Keratinocyte (primary cell): ENCODE results near the gene TMEM52. TPM values are rescaled to one million over a fixed set of nuclear protein-coding genes. Genes with fewer than 3 reads are reported as not detected.

Source experiments
- DNase-seq: peaks from one replicate; pipeline ENCODE4 v3.0.0-alpha.2; 2011; ENCODE audit warnings: low read depth, missing footprints, low spot score
- FAIRE-seq: peaks from 2 replicates; lab custom pipeline; 2011; peaks lifted over from hg19 to GRCh38; lab: Jason Lieb, UNC
- H2AFZ ChIP-seq: 2 replicates; pipeline ENCODE4 v1.6.0; 2012; ENCODE audit warnings: low read length, control low read depth, inconsistent platforms; ENCODE audit not compliant: control insufficient read depth
- H3K27ac ChIP-seq: 2 replicates; pipeline ENCODE4 v1.5.1; 2011; ENCODE audit warnings: low read length; ENCODE audit not compliant: control insufficient read depth, insufficient read depth
- H3K27me3 ChIP-seq: 3 replicates; pipeline ENCODE4 v1.6.0; 2011; ENCODE audit warnings: low read length; ENCODE audit not compliant: control insufficient read depth, insufficient read depth; ENCODE audit errors: extremely low read depth
- H3K36me3 ChIP-seq, 2 experiments: 2 replicates in 1 of 2; 3 replicates in 1 of 2; pipeline ENCODE4 v1.5.1; 2011; ENCODE audit warnings: low read length in 2 of 2, mild to moderate bottlenecking in 1 of 2; ENCODE audit not compliant: control insufficient read depth in 2 of 2, insufficient read depth in 2 of 2; ENCODE audit errors: extremely low read depth in 1 of 2
- H3K4me1 ChIP-seq: 3 replicates; pipeline ENCODE4 v1.5.1; 2011; ENCODE audit warnings: low read length; ENCODE audit not compliant: control insufficient read depth, insufficient read depth; ENCODE audit errors: extremely low read depth
- H3K4me2 ChIP-seq: 3 replicates; pipeline ENCODE4 v1.6.0; 2011; ENCODE audit warnings: low read depth, low read length; ENCODE audit not compliant: control insufficient read depth, insufficient read depth; ENCODE audit errors: extremely low read depth
- H3K4me3 ChIP-seq, 3 experiments: fragments of 200-600 bp in 1 of 3; sonication (generic) in 1 of 3; 2 replicates in 2 of 3; 3 replicates in 1 of 3; pipeline ENCODE4 v1.5.1; 2011 to 2016; ENCODE audit warnings: low read length in 3 of 3, mild to moderate bottlenecking in 3 of 3, control low read depth in 2 of 3, inconsistent platforms in 1 of 3, low read depth in 1 of 3, mixed read lengths in 1 of 3, mixed run types in 1 of 3, moderate library complexity in 1 of 3; ENCODE audit not compliant: control insufficient read depth in 2 of 3, insufficient read depth in 2 of 3; ENCODE audit errors: extremely low read depth in 1 of 3
- H3K79me2 ChIP-seq: 2 replicates; pipeline ENCODE4 v1.6.0; 2012; ENCODE audit warnings: low read length; ENCODE audit not compliant: control insufficient read depth, insufficient read depth
- H3K9ac ChIP-seq: 3 replicates; pipeline ENCODE4 v1.6.0; 2011; ENCODE audit warnings: low read length; ENCODE audit not compliant: control insufficient read depth, insufficient read depth; ENCODE audit errors: extremely low read depth
- H3K9me1 ChIP-seq: 3 replicates; pipeline ENCODE4 v1.6.0; 2011; ENCODE audit warnings: low read length; ENCODE audit not compliant: control insufficient read depth, insufficient read depth; ENCODE audit errors: extremely low read depth
- H3K9me3 ChIP-seq: 2 replicates; pipeline ENCODE4 v1.5.1; 2012; ENCODE audit warnings: low read depth, low read length; ENCODE audit not compliant: control insufficient read depth
- H4K20me1 ChIP-seq: 3 replicates; pipeline ENCODE4 v1.6.0; 2011; ENCODE audit warnings: low read length; ENCODE audit not compliant: control insufficient read depth, insufficient read depth; ENCODE audit errors: extremely low read depth
- CTCF ChIP-seq, 3 experiments: IDR thresholded peaks in 1 of 3; conservative IDR thresholded peaks in 1 of 3; optimal IDR thresholded peaks in 1 of 3; 2 replicates in 2 of 3; 3 replicates in 1 of 3; pipeline versions ENCODE3 to v1.5.1; 2011; ENCODE audit warnings: low read length in 3 of 3, mild to moderate bottlenecking in 3 of 3, moderate library complexity in 2 of 3, control low read depth in 1 of 3, inconsistent platforms in 1 of 3; ENCODE audit not compliant: insufficient read depth in 2 of 3; ENCODE audit errors: extremely low read depth in 1 of 3
- EZH2 ChIP-seq: IDR thresholded peaks from one replicate; pipeline ENCODE4 v1.6.1; 2012; ENCODE audit warnings: inconsistent platforms, mild to moderate bottlenecking, low read length, moderate library complexity
- dilution Hi-C: fragments of 300-500 bp; cut with MboI; formaldehyde crosslinking; loops from one replicate; pipeline ENCODE4 v1.7.0; 2020; ENCODE audit warnings: low sequenced_read_pairs; ENCODE audit not compliant: extremely low pct_ligation_motif_present
- polyA plus RNA-seq, 5 experiments: library from polyadenylated mRNA; depleted of rRNA in 3 of 5; stranded (reverse) in 3 of 5; stranded (forward) in 1 of 5; unstranded in 1 of 5; fragments of >200 nt; gene quantifications; 1 replicate in 1 of 5; 2 replicates in 3 of 5; 3 replicates in 1 of 5; pipeline versions ENCODE4 v1.2.1 to v1.2.3, GENCODE V29; 2011 to 2012; ENCODE audit warnings: missing spikeins in 2 of 5, low read depth in 1 of 5, low replicate concordance in 1 of 5

Gene TMEM52
- polyA plus RNA-seq, 1 donor (not counting 4 experiments of a cell fraction or from before 2014, with no cell fraction given), result 0.10 TPM

- Histone ChIP-seq H2AFZ (no peak overlapping the region), H3K4me3 (no peak overlapping the region), H3K79me2 (peaks cover 97% of the 10 kb centered on the region), H3K27me3 (no peaks in the 10 kb centered on the region), H3K9me1 (no peaks in the 10 kb centered on the region), H3K9me3 (no peaks in the 10 kb centered on the region), H3K4me2 (no peak overlapping the region), H3K4me1 (no peaks in the 10 kb centered on the region), H4K20me1 (peaks cover 80% of the 10 kb centered on the region), H3K36me3 (peaks cover 21 to 34% of the 10 kb centered on the region in 2 experiments), H3K27ac (no peak overlapping the region), H3K9ac (no peak overlapping the region)
- DNase-seq (no peak), FAIRE-seq (no peak)
- dilution Hi-C loops, result no loop called here
- no peak for TF ChIP-seq EZH2
- no peak for TF ChIP-seq CTCF (optimal IDR thresholded peaks at IDR 0.05 in 1 of 3, IDR thresholded peaks at IDR 0.05 in 1 of 3, conservative IDR thresholded peaks at IDR 0.05 in 1 of 3; ENCODE audit: extremely low read depth in 1 of 3, insufficient read depth in 2 of 3, low read length in 3 of 3)
Observed at GRCh38 chr1:1877865-1878436, 41.1 kb downstream of the TMEM52 start.

GRCh38 chr1:1876335-1876930 is 42.6 kb downstream of the TMEM52 start:
- TF ChIP-seq CTCF (optimal IDR thresholded peaks at IDR 0.05 in 1 of 3, IDR thresholded peaks at IDR 0.05 in 1 of 3, conservative IDR thresholded peaks at IDR 0.05 in 1 of 3; ENCODE audit: extremely low read depth in 1 of 3, insufficient read depth in 2 of 3, low read length in 3 of 3), result no peak
- TF ChIP-seq EZH2, result no peak
- no peak overlapping the region for H2AFZ ChIP-seq

More at GRCh38 chr1:1876335-1876930, 42.6 kb downstream of the TMEM52 start:
- no peak for FAIRE-seq
- Histone ChIP-seq H4K20me1 (peaks cover 85% of the 10 kb centered on the region), H3K9ac (no peak overlapping the region), H3K4me1 (no peaks in the 10 kb centered on the region), H3K79me2 (peaks cover 99% of the 10 kb centered on the region), H3K4me2 (no peak overlapping the region), H3K9me3 (no peaks in the 10 kb centered on the region), H3K27ac (no peak overlapping the region), H3K9me1 (peaks cover 3% of the 10 kb centered on the region), H3K4me3 (no peak overlapping the region), H3K36me3 (peaks cover 26 to 40% of the 10 kb centered on the region in 2 experiments), H3K27me3 (no peaks in the 10 kb centered on the region)
- dilution Hi-C loops, result no loop called here
- DNase-seq, result no peak
